GM10266 (cell line): ENCODE results near the gene PNPLA2.

Experiments
- DNase-seq: peaks from one replicate; pipeline ENCODE4 v3.0.0; 2012; ENCODE audit errors: extremely low spot score
- TF ChIP-seq, protein P1 (sequence below): IDR thresholded peaks from 2 replicates; pipeline ENCODE4 v1.5.1; 2012; ENCODE audit warnings: mild to moderate bottlenecking, low read depth; ENCODE audit not compliant: control insufficient read depth, insufficient read depth; ENCODE audit errors: missing control alignments

The PNPLA2 gene

DNA sequence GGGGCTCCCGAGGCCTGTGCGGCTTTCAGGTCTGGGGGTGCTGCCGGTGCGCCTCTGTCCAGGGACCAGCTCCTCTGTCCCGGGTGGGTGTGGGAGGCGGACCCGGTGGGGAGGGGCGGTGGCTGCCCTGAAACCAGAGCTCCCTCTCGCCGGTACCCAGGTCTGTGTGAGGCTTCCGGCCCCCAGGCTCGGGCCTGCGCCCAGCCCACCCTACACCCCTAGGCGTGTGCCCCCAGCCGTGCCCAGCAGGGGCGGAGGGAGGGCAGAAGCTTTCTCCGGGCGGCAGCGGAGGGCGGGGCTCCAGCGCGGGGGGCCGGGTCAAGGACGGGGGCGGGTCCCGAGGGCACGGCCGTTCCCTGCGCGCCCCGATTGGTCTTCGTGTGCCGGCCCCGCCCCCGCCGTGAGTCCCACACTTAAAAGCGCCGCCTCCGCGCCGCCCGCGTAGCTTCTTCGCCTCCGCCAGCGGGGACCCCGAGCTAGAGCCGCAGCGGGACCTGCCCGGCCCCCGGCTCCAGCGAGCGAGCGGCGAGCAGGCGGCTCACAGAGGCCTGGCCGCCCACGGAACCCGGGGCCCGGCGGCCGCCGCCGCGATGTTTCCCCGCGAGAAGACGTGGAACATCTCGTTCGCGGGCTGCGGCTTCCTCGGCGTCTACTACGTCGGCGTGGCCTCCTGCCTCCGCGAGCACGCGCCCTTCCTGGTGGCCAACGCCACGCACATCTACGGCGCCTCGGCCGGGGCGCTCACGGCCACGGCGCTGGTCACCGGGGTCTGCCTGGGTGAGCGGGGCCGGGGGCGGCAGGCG, 616 bp downstream of the PNPLA2 start:
- TF ChIP-seq, protein P1, sequence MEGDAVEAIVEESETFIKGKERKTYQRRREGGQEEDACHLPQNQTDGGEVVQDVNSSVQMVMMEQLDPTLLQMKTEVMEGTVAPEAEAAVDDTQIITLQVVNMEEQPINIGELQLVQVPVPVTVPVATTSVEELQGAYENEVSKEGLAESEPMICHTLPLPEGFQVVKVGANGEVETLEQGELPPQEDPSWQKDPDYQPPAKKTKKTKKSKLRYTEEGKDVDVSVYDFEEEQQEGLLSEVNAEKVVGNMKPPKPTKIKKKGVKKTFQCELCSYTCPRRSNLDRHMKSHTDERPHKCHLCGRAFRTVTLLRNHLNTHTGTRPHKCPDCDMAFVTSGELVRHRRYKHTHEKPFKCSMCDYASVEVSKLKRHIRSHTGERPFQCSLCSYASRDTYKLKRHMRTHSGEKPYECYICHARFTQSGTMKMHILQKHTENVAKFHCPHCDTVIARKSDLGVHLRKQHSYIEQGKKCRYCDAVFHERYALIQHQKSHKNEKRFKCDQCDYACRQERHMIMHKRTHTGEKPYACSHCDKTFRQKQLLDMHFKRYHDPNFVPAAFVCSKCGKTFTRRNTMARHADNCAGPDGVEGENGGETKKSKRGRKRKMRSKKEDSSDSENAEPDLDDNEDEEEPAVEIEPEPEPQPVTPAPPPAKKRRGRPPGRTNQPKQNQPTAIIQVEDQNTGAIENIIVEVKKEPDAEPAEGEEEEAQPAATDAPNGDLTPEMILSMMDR = no peak
- DNase-seq = peak; percentile 97

GRCh38 chr11:819943-820649, 1.4 kb downstream of the PNPLA2 start:
- DNase-seq = peak; percentile 95
- TF ChIP-seq, protein P1 = no peak

GRCh38 chr11:820655-821511, 2.2 kb downstream of the PNPLA2 start:
- DNase-seq = no peak
- TF ChIP-seq, protein P1 = no peak

- no peak for DNase-seq
- TF ChIP-seq, protein P1 = no peak
Observed at GRCh38 chr11:821512-822371, 3.0 kb downstream of the PNPLA2 start.

DNA sequence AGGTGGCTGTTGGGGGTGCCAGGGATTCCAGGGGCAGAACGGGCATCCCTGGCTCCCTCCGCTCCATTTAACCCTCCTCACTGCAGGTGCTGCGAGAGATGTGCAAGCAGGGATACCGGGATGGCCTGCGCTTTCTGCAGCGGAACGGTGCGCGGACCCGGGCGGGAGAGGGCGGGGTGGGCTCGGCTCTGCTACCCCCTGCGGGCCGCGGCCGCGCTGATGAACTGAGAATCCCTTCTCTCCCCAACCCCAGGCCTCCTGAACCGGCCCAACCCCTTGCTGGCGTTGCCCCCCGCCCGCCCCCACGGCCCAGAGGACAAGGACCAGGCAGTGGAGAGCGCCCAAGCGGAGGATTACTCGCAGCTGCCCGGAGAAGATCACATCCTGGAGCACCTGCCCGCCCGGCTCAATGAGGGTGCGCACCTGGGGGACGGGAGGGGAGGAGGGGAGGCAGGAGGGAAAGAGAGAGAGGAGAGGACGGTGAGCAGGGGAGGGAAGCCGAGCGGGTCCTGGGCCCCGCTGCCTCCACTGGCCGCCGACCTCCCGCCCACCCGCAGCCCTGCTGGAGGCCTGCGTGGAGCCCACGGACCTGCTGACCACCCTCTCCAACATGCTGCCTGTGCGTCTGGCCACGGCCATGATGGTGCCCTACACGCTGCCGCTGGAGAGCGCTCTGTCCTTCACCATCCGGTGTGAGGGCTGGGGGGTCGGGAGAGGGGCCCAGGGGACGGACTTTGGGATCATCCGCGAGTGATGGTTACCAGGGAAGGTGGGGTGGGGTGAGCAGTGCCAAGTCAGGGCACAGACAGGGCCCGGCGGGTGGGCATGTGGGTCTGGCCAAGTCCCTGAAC, 5.0 kb downstream of the PNPLA2 start:
- TF ChIP-seq, protein P1 = no peak
- DNase-seq = no peak

DNA sequence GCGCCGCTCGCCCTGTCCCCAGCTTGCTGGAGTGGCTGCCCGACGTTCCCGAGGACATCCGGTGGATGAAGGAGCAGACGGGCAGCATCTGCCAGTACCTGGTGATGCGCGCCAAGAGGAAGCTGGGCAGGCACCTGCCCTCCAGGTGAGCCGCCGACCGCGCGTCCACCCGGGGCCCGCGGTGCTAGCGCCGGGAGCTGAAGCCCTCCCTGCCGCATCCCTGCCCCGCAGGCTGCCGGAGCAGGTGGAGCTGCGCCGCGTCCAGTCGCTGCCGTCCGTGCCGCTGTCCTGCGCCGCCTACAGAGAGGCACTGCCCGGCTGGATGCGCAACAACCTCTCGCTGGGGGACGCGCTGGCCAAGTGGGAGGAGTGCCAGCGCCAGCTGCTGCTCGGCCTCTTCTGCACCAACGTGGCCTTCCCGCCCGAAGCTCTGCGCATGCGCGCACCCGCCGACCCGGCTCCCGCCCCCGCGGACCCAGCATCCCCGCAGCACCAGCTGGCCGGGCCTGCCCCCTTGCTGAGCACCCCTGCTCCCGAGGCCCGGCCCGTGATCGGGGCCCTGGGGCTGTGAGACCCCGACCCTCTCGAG, 5.7 kb downstream of the PNPLA2 start:
- TF ChIP-seq, protein P1 = no peak
- DNase-seq = no peak
